Spleen (tissue), 11 donors: ENCODE results near the gene DAO. TPM values are rescaled to one million over a fixed set of nuclear protein-coding genes. Genes with fewer than 3 reads are reported as not detected.

Experiments
- DNase-seq: peaks from one replicate; pipeline ENCODE4 v3.0.0-alpha.2; 2020
- H3K27ac ChIP-seq, 8 donors: fragments of 200-600 bp; sonication (generic) in 7 of 8; 1 replicate in 4 of 8; 2 replicates in 4 of 8; pipeline versions ENCODE4 v1.5.0 to v1.8.0; 2016 to 2021; ENCODE audit warnings: inconsistent platforms in 4 of 8, mild to moderate bottlenecking in 4 of 8, moderate library complexity in 1 of 8
- H3K27me3 ChIP-seq, 7 donors: fragments of 200-600 bp; sonication (generic) in 6 of 7; replicated peaks in 1 of 7; 1 replicate in 4 of 7; 2 replicates in 3 of 7; pipeline versions ENCODE4 v1.5.0 to v1.8.0; 2016 to 2021; ENCODE audit warnings: inconsistent platforms in 3 of 7, mild to moderate bottlenecking in 1 of 7
- H3K36me3 ChIP-seq, 6 donors: fragments of 200-600 bp; sonication (generic) in 5 of 6; 1 replicate in 4 of 6; 2 replicates in 2 of 6; pipeline versions ENCODE4 v1.5.0 to v1.8.0; 2016 to 2021; ENCODE audit warnings: inconsistent platforms in 2 of 6
- H3K4me1 ChIP-seq, 6 donors: fragments of 200-600 bp; sonication (generic) in 5 of 6; 1 replicate in 3 of 6; 2 replicates in 3 of 6; pipeline versions ENCODE4 v1.5.0 to v1.8.0; 2016 to 2021; ENCODE audit warnings: inconsistent platforms in 3 of 6
- H3K4me3 ChIP-seq, 8 donors: fragments of 200-600 bp; sonication (generic) in 7 of 8; 1 replicate in 4 of 8; 2 replicates in 4 of 8; pipeline versions ENCODE4 v1.5.0 to v1.8.0; 2016 to 2021; ENCODE audit warnings: inconsistent platforms in 4 of 8, mild to moderate bottlenecking in 4 of 8, moderate library complexity in 2 of 8
- H3K9me3 ChIP-seq, 8 donors: fragments of 200-600 bp; sonication (generic) in 7 of 8; 1 replicate in 4 of 8; 2 replicates in 4 of 8; pipeline versions ENCODE4 v1.5.0 to v1.8.0; 2016 to 2021; ENCODE audit warnings: inconsistent platforms in 4 of 8
- CTCF ChIP-seq, 11 experiments: fragments of 200-600 bp in 7 of 11; fragments of 450-650 bp in 4 of 11; sonication (generic) in 4 of 11; IDR thresholded peaks in 8 of 11; conservative IDR thresholded peaks in 3 of 11; 1 replicate in 7 of 11; 2 replicates in 4 of 11; pipeline versions ENCODE4 v1.4.0 to v1.8.0; 2016 to 2021; ENCODE audit warnings: antibody characterized with exemption in 11 of 11, inconsistent platforms in 4 of 11, mild to moderate bottlenecking in 1 of 11
- POLR2A ChIP-seq, 3 donors: fragments of 450-650 bp; IDR thresholded peaks; one replicate each; pipeline ENCODE4 v1.5.1; 2017; ENCODE audit warnings: antibody characterized with exemption in 3 of 3, mild to moderate bottlenecking in 1 of 3
- POLR2AphosphoS5 ChIP-seq, 3 donors: sonication (generic); formaldehyde crosslinking; IDR thresholded peaks; one replicate each; pipeline ENCODE4 v1.5.1; 2017; ENCODE audit warnings: antibody characterized with exemption in 3 of 3
- WGBS, 5 donors: extraction: QIAGEN DNeasy Blood & Tissue Kit in 3 of 5; methylation state at CpG; one replicate each; pipeline versions ENCODE4 v1.1.5 to v1.1.7; 2013 to 2018; 5-methylcytosine and 5-hydroxymethylcytosine counted together
- intact Hi-C: fragments of 100-400 bp; cut with DNase I; formaldehyde crosslinking; loops from one replicate; pipeline ENCODE4 v1.15.0; 2023; ENCODE audit warnings: low total_unique reads
- polyA plus RNA-seq, 3 donors: library from polyadenylated mRNA; stranded (reverse); fragments of 200-250 nt; gene quantifications; one replicate each; pipeline ENCODE4 v1.2.1, GENCODE V29; 2013
- total RNA-seq, 7 donors: library from RNA; depleted of rRNA in 3 of 7; stranded (reverse); fragments of >200 nt in 3 of 7; fragmentation: NEBNext Ultra II Directional in 4 of 7; extraction: Animal tissue kit (Norgen Biotek cat#: 25700) in 4 of 7; gene quantifications; one replicate each; pipeline versions ENCODE4 v1.1.0 to v1.2.1, GENCODE V29; 2016 to 2021
- donor health status: healthy with polysubstance abuse.
- donor health status: DM: no; HTN: no; CAD: no; lungs with moderate emphysema.
- donor health status: DM: no; HTN: no; CAD: no.
- donor health status: Bipolar disorder and iron deficiency.
- donor health status: healthy.
- donor health status: DM: no; HTN: no; CAD: no.
- donor health status: DM: yes; HTN: yes; CAD: no.

DAO gene
- total and polyA plus RNA-seq, 10 donors = 0.42 TPM; not detected in 9

- Histone ChIP-seq H3K9me3 (no peaks in the 10 kb centered on the region), H3K4me3 (no peak overlapping the region), H3K27me3 (no peaks in the 10 kb centered on the region), H3K27ac (no peak overlapping the region), H3K36me3 (no peaks in the 10 kb centered on the region), H3K4me1 (peaks cover 0 to 6% (median 2%) of the 10 kb centered on the region in 6 donors)
- TF ChIP-seq POLR2AphosphoS5 (IDR thresholded peaks at IDR 0.05) (no peak), CTCF (IDR thresholded peaks at IDR 0.05 in 8 of 11, conservative IDR thresholded peaks at IDR 0.05 in 3 of 11) (no peak), POLR2A (IDR thresholded peaks at IDR 0.05) (no peak)
- intact Hi-C loops = no loop called here
- DNase-seq = no peak
- WGBS, 5 donors = 65 to 79% (median 76%) methylated on average over 7 of the region's 7 CpGs
These were observed 55.4 kb downstream of the DAO start for GRCh38 chr12:108935159-108935763.

GRCh38 chr12:108938247-108938924 is 58.5 kb downstream of the DAO start:
- WGBS, 5 donors = 84 to 91% (median 90%) methylated on average over 13 of the region's 13 CpGs
- Histone ChIP-seq H3K27ac (no peak overlapping the region), H3K27me3 (no peaks in the 10 kb centered on the region), H3K4me1 (no peaks in the 10 kb centered on the region), H3K36me3 (no peaks in the 10 kb centered on the region), H3K4me3 (no peak overlapping the region), H3K9me3 (no peaks in the 10 kb centered on the region)
- TF ChIP-seq POLR2AphosphoS5 (IDR thresholded peaks at IDR 0.05) (no peak), CTCF (IDR thresholded peaks at IDR 0.05 in 8 of 11, conservative IDR thresholded peaks at IDR 0.05 in 3 of 11) (no peak), POLR2A (IDR thresholded peaks at IDR 0.05) (no peak)
- intact Hi-C loops = no loop called here
- no peak for DNase-seq

GRCh38 chr12:108939594-108939993 is 59.7 kb downstream of the DAO start:
- Histone ChIP-seq H3K27ac (no peak overlapping the region), H3K4me1 (no peaks in the 10 kb centered on the region), H3K9me3 (no peaks in the 10 kb centered on the region), H3K4me3 (no peak overlapping the region), H3K36me3 (no peaks in the 10 kb centered on the region), H3K27me3 (no peaks in the 10 kb centered on the region)
- no peak for TF ChIP-seq POLR2A (IDR thresholded peaks at IDR 0.05)
- no peak for TF ChIP-seq CTCF (IDR thresholded peaks at IDR 0.05 in 8 of 11, conservative IDR thresholded peaks at IDR 0.05 in 3 of 11)
- no peak for TF ChIP-seq POLR2AphosphoS5 (IDR thresholded peaks at IDR 0.05)
- WGBS, 5 donors = 19 to 46% (median 25%) methylated on average over 1 of the region's 1 CpG
- intact Hi-C loops = no loop called here
- no peak for DNase-seq

GRCh38 chr12:108940138-108940537 is 60.2 kb downstream of the DAO start:
- no peaks in the 10 kb centered on the region for H3K27me3 ChIP-seq
- no peak for DNase-seq
- no peak overlapping the region for H3K4me3 ChIP-seq
- H3K27ac ChIP-seq = no peak overlapping the region
- no peaks in the 10 kb centered on the region for H3K4me1 ChIP-seq
- no peaks in the 10 kb centered on the region for H3K36me3 ChIP-seq
- 34 to 86% (median 43%) methylated on average over 1 of the region's 1 CpG for WGBS, 5 donors
- no peak for TF ChIP-seq POLR2A (IDR thresholded peaks at IDR 0.05)
- no peak for TF ChIP-seq POLR2AphosphoS5 (IDR thresholded peaks at IDR 0.05)
- H3K9me3 ChIP-seq = no peaks in the 10 kb centered on the region
- intact Hi-C loops = no loop called here
